HG02678 (cell line): ENCODE results near the gene IQCH.

Experiments used
- ATAC-seq: cut with Tn5 transposase; IDR thresholded peaks from one replicate; pipeline ENCODE4 v1.9.1; 2021; ENCODE audit warnings: mild to moderate bottlenecking, moderate library complexity; ENCODE audit not compliant: unreplicated experiment

Gene IQCH

DNA sequence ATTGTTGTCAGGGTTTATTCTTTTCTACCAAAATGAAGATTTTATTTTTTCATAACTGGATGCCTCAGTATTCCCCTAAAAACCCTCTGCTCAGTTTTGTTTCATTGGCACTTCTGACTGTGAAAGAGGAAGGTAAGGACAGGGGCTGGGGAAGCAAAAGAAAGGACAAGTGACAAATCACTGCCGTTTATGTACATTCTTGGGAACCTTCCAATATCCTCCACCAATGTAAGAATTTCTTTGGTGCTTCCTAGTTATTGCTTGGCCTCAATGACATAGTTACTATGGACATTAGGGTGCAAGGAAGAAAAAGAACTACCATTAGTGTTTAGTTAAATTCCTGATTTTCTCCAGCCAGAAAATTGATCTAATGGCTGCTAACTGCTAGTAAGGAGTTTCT, 135.4 kb downstream of the IQCH start:
- ATAC-seq = no peak

DNA sequence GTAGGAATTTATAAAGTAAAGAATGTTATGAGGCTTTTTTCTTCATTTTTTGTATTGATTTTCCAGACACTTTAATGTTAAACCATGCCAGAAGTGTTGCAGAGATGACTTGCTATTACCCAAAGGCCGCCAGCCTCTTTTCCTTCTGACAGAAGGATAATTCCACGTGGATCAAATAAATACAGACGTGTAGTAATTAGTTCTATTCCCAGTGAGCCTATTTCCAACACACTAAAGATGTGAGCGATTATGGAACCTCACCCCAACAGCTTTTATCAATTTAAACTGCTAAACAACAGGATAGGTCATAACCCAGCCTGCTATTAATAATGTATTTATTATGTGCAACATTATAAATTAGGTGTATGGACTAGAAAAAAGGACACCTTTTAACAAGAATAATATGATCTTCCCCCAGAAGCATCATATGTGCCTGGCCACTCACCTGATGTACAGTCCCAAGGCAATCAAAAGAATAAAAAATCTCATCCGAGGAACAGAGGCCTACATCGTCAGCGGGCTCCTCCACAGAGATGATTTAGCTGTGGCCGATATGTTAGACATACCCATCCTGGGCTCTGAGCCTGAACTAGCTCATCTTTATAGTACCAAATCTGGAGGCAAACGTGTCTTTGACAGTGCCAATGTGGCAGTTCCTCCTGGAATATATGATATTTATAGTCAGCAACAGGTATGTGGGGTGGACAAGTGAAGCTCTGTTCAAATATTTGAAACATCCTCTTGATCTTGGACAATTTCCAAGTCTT, 140.5 kb downstream of the IQCH start:
- no peak for ATAC-seq

DNA sequence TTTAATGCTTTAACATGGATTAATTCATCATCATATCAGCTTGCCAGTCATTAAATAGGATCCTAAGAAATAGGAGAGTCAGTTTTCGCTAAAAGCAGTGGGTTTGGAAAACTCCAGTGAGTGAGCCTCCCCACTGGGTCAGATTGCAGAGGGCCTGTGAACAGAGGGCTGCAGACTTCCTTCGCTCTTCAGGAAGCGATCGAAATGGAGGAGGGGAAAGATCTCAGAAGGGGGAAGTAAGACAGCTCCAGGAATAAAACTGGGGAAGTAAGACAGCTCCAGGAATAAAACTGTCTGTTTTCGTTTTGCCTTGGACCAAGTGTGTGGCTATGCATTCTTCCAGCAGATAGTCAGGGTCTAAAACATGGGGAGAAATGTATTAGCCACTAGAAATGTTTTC, 141.5 kb downstream of the IQCH start:
- no peak for ATAC-seq

DNA sequence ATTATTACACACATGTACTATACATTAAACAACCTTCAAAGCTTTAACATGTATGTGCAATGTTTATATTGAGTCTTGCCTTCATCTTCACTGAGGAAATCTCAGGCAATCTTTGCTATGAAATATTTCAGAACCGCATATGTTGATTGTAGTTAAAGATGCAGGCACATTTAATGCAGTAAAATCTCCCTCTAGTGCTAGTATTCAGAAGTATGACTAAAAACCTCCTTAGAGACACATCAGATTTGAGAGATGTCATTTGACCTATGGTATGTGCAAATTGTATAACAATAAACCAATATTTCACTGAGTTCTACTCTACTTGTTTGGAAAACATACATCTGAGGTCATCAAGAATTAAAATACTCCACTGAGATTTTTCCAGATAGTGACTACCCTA, 142.6 kb downstream of the IQCH start:
- ATAC-seq = no peak

DNA sequence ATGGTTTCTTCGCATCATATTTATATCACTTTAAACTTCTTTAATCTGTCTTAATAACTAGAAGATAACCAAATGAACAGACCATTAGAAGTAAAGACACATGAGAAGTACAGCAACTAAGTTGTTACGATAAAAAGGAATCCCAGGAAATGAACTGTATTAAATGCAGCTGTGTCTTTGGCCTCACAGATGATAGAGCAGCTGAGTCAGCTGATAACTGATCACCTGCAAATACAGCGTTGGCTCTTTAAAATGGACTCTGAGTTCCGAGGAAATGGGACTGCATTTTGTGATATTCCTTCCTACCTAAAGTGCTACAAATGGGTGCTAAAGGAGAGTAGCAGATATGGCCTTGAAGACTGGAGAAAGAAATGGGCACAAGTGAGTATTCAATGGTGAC, 145.3 kb downstream of the IQCH start:
- ATAC-seq = no peak

DNA sequence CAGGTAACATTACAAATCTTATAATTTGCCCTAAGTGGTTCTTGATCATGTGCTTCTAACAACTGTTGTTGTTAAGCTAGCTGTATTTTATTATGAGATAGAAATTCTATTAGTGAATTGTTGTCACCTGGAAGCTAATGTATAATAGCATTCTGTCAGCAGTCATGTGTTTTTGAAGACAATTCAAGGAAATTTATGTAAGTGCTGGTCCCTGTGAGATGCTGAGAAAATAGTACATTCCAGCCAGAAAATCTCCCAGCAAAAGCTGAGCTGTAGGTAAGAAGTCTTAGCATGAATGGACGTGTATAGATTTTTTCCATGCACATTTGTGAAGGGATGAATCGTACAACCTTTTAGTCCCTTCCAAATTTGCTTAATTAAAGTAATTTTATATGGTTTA, 146.3 kb downstream of the IQCH start:
- no peak for ATAC-seq

DNA sequence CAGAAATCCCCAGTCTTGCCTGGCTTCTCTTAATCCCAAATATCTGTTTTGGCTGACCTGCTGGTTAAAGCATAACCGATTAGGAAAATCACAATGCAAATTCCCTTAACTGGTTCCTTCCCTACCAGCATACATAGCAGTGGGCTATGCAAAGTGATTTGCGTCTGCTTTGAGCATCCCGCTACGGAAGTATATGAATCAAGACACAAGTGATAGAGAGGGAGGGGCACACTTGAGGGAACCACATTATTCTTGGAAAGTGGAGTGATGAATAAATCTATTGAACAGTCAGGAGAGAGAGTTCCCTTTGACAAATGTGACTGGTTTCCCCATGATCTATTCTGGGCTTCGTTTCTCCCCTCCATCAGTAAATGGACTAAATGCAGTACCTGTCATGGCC, 146.8 kb downstream of the IQCH start:
- no peak for ATAC-seq

DNA sequence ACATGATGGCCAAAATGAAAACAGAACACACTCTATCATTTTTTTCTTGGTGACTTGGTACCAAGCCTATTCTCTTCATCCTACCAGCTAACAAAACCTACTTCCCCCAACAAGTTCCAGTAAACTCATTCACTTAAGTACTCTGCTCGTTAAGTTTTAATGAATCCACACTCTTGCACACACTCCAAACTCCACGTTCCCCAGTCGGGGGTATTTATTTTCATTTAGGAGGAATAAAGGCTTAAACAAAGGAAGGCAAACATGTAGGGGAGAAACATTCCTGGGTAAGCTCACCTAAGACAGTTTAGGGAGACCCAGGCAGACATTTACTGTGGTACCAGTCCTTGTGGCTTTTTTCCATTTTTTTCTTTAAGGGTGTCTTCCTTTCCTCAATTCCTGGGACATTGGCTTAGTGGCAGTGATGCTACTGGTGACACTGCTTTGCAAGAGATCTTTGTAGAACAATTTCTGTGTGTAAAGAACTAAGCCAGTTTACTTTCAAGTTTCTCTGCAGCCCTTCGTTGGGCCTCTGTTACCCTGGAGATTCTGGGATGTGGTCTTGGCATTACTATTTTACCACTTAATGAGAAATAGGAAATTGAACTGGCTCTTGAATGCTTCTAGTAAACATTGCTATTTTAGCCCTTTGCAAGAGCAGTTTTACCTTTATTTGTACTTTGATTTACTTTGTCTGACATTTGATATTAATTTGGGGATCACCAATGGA, 149.0 kb downstream of the IQCH start:
- no peak for ATAC-seq

DNA sequence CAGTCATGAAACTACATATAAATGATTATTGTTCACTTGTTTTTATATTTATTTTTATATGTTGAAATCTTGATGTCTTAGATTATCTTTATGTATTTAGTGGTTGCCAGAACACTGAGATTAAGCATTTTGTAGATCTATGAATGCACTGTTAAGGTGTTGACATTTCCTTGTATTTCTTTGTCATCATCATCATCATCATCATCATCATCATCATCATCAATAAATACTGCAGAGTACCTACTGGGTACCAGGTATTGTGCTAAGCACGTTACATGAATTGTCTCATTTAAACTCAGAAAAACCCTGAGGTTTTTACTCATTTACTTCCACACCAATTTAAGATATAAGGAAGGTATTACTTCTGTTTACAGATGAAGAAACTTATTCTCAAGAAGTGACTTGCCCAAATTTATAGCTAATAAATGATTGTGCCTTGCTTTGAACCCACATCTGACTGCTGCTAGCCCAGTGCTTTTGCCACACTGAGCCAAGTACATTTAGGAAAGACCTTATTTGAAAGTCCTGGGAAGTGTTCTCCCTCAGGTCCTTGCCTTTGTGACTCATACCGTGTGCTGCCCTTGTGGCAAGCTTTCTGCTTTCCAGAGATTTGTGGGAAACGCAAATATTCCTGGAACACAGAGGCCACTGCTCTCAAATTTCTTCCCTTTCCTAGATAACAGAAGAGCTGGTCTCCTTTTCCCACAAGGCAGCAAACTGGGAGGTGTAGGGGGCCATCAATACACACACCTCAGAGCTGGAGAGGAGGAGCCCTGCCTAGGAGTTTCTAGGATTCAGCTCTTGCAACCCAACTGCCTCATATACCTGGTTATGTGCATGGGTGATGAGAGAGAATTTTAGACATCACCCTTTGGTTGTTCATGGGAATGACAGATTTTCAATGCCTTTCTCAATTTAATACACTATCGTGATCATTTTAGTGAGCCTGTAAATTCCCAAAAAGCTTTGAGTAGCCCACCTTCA, 150.9 kb downstream of the IQCH start:
- ATAC-seq = no peak

DNA sequence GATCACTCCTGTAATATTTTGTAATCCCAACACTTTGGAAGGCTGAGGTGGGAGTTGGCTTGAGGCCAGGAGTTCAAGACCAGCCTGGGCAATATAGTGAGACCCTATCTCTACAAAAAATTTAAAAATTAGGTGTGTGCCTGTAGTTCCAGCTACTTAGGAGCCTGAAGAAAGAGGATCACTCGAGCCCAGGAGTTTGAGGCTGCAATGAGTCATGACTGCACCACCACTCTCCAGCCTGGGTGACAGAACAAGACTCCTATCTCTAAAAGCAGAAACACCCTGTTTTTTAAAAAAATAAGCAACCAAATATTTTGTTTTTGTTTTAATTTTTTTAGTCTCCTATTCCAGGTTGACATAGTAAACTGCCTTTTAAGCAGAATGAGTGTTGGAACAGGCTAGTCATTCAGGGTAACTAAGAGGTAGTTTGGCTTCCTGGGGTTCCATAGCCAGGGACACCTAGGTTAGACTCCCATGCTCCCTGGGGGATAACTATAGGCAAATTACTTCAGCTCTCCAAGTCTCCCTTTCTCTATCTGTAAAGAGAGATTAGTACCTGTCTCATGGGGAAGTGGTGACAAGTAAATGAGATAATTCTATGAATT, 151.8 kb downstream of the IQCH start:
- ATAC-seq = no peak

DNA sequence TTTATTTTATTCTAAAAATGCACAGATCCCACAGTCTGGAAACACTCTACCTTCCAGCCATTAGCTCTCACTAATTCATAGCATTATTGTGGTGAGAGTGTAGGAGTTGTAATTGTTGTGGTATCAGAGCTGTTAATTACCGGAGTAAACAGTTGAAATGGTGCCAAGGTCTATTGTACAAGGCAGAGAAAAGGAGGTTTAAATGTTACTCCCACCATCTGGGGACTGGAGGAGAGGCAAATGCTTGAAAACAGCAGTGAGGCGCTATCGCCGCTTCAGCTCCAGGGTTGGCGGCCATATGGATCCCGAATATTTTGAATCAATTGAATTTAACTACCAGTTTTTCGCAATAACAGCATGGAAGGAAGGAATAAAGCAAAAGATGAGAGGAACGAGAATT, 153.2 kb downstream of the IQCH start:
- ATAC-seq = no peak

DNA sequence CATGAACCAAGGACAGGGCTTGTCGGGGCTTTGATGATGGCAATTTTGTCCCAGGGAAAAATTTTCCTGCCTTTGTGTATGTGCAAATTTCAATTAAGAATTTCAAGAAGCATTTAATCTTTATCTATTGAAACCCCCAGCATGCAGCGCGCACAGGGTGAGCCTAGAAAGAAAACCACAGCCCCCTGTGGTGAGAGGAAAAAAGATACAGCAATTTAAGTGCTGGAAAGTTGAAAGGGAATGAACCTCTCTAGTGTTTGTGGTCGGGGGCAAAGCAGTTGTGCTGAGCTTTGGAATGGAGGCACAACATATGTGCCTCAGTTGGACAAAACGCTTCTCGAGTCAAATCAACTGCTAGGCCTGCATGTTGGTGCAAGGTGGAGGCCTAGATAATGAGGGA, 154.6 kb downstream of the IQCH start:
- no peak for ATAC-seq

DNA sequence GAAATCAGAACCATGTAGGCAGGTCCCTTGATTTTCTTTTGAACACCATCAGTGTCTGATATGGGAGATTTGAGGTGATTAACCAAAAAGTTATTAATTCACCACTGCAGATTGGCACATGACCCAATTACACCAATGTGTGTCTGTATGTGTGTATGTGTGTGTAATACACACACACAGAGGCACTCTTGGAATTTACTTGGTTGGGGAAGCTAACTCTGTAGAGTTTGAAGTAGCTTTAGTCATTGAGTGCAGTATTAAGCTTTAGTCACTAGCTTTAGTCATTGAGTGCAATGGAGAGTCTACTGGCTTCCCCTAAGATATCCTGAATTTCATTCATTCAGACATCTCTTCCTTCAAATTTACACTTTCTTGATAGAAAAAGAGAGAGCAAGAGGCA, 156.9 kb downstream of the IQCH start:
- ATAC-seq = no peak

DNA sequence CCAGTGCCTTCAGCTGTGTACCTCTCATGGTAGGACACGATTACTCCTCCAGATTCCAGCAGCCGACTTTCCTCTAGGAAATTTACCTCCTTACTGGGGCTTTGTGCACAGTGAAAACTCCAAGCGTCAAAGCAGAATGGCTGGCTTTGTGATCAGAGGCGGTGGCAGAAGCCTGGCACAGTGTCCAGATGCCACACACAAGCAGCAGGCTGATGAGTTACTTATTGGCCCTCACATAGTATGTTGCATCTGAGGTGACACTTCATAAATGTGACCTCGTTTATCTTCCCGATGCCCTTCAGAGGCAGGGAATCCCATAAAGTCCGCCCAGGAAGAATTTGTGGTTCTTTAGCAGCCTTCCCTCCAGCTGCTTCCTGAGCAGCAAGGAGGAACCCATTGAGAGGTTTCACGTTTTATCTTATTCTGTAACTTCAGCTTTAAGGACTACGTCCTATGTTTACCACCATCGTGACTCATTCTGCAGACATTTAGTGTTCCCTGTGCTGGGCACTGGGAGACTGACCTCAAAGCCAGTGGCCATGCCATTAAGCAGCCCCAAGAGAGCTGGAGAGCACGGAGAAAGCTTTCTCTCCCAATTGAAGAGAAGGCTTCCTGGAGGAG, 159.3 kb downstream of the IQCH start:
- no peak for ATAC-seq

DNA sequence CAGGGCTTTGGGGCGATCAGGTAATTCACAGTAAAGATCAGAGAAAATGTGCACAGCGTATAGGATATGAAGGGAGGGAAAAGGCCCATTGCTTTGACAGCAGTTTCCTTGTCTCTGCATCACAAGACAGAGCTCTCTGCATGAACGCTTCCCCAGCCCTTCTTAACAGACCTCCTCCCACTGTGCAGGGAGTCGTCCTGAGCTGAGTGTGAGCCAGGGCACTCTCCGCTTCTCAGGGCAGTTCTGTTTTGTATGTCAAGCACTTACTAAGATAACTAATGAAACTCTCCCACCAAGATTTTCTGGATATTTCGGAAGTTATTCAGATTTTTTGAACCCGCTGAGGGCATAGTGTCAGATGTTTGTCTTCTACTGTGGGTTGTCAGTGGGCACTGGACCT, 160.6 kb downstream of the IQCH start:
- ATAC-seq = no peak

DNA sequence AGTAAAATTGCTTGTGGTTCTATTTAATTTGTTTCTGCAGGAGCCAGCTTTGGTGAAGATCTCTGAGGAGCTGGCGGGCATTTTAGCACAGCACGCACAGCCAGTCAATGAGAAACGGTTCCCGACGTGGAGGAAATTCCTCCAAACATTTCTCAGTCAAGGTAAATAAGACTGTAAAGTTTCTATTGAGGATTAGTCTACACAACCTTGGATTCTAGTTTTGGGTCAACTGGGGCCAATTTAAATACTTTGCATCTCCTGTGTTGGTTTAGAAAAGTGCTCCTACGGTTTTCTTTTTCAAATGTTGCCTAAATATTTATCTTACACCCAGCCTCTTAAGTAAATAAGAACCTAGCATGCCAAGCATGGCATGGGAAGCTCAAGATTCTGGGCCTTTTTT, 162.3 kb downstream of the IQCH start:
- ATAC-seq = no peak

DNA sequence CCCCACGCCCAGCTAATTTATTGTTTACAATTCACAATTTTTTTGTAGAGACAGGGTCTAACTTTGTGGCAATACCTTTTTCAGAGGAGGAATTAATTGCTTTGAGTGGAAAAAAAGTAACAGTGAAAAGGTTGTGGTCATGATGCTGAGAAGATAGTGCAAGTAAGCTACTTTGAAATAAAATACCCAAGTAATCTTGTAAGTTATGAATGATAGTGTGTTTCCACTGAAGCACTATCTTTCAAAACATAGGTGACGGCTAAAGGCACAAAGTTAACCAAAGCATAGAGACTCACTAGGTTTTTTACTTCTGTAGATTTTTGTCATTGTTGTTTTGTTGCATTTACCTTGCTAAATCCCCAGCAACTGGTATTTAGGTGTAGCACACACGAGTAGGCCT, 165.1 kb downstream of the IQCH start:
- ATAC-seq = no peak

DNA sequence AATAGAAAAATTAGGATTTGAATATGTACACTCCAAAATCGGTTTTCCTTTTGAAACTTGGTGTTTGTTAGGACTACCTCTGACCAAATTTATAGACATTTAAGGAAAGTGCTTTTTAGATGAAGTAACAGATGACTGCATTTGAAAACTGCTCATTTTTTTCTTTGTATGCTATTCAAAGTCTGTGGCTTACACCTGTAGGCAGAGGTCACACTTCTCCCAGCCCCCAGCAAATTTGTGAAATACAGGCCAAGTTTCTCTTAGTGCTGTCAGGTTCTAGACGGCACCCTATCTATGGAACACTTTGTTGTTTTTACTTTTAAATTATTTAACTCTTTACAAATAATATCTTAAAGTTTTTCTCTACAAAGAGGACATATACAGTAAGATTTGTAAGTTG, 165.6 kb downstream of the IQCH start:
- no peak for ATAC-seq

DNA sequence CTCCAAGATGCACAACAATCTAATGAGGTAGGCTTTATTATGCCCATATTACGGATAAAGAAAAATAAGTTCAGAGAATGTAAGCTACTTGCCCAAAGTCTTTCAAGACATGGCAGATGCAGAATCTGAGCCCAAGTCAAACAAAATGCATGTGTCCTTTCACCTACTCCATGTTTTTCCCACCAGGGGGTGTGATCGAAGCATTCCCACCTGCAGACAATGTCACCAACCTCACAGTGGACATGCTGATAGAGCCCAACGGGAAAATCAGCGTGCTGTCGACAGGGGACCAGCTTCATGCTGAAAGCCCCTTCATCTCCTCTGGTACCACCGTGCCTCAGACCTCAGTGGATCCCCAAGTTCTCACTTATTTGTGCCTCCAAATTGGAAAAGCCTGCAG, 166.5 kb downstream of the IQCH start:
- no peak for ATAC-seq

DNA sequence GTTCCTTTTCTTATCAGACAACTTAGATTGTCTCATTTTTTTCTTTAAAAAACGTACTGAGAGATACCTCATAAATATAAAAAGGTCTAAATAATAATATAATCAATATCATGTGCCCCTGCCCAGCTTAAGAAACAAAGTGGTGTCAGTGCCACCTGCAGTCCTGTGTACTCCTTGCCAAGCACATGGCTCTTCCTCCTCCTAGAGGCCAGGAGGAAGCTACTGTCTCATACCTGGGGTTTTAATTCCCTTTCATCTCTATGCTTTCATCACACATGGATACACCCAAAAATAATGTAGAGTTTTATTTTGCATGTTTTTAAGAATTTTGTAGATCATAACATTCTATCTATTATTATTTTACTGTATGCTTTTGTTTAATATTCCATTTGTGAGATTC, 167.7 kb downstream of the IQCH start:
- ATAC-seq = no peak
